Gastroesophageal sphincter (tissue), 4 donors: Measurements from ENCODE around the gene MLXIP. TPM values are rescaled to one million over a fixed set of nuclear protein-coding genes. Genes with fewer than 3 reads are reported as not detected.
A peak's percentile ranks its signal among the peaks of the same experiment; 100 is the strongest.

Source experiments
- ATAC-seq: fragments of 150-250 bp; one replicate; pipeline ENCODE4 v1.9.1; 2016; ENCODE audit warnings: mild to moderate bottlenecking, moderate library complexity
- H3K27ac ChIP-seq, 4 donors: fragments of 200-600 bp; sonication (generic) in 3 of 4; 1 replicate in 3 of 4; 2 replicates in 1 of 4; pipeline ENCODE4 v1.5.1; 2016 to 2019
- H3K27me3 ChIP-seq: fragments of 200-600 bp; sonication (generic); one replicate; pipeline ENCODE4 v1.5.1; 2019
- H3K36me3 ChIP-seq, 2 donors: fragments of 200-600 bp; sonication (generic); one replicate each; pipeline ENCODE4 v1.5.1; 2019; ENCODE audit warnings: control low read depth in 1 of 2
- H3K4me1 ChIP-seq, 3 donors: fragments of 200-600 bp; sonication (generic); 1 replicate in 2 of 3; 2 replicates in 1 of 3; pipeline ENCODE4 v1.5.1; 2016 to 2019; ENCODE audit warnings: control low read depth in 2 of 3
- H3K4me3 ChIP-seq, 2 donors: fragments of 200-600 bp; sonication (generic); one replicate each; pipeline ENCODE4 v1.5.1; 2019; ENCODE audit warnings: mild to moderate bottlenecking in 1 of 2, moderate library complexity in 1 of 2
- H3K9me3 ChIP-seq, 3 donors: fragments of 200-600 bp; sonication (generic); one replicate each; pipeline ENCODE4 v1.5.1; 2017 to 2019; ENCODE audit warnings: control low read depth in 2 of 3
- EP300 ChIP-seq: sonication (generic); formaldehyde crosslinking; IDR thresholded peaks from one replicate; pipeline ENCODE4 v1.6.1; 2017; ENCODE audit warnings: antibody characterized with exemption, mild to moderate bottlenecking
- POLR2A ChIP-seq, 2 donors: fragments of 450-650 bp; IDR thresholded peaks; one replicate each; pipeline ENCODE4 v1.6.1; 2017; ENCODE audit warnings: antibody characterized with exemption in 2 of 2, mild to moderate bottlenecking in 2 of 2, moderate library complexity in 1 of 2
- POLR2AphosphoS5 ChIP-seq: sonication (generic); formaldehyde crosslinking; IDR thresholded peaks from one replicate; pipeline ENCODE4 v1.6.1; 2017; ENCODE audit warnings: antibody characterized with exemption
- WGBS, 2 donors: methylation state at CpG; one replicate each; pipeline ENCODE4 v1.1.5; 2018; ENCODE audit warnings: low coverage in 1 of 2; 5-methylcytosine and 5-hydroxymethylcytosine counted together
- total RNA-seq, 4 donors: library from RNA; depleted of rRNA; stranded (reverse); fragments of >200 nt; gene quantifications; one replicate each; pipeline ENCODE4 v1.1.0, GENCODE V29; 2016
- TF ChIP-seq, protein P1 (sequence below), 4 experiments: fragments of 200-600 bp in 2 of 4; fragments of 450-650 bp in 2 of 4; sonication (generic) in 1 of 4; IDR thresholded peaks; one replicate each; pipeline ENCODE4 v1.5.1; 2017 to 2019; ENCODE audit warnings: antibody characterized with exemption in 4 of 4, mild to moderate bottlenecking in 2 of 4, moderate library complexity in 2 of 4

The MLXIP gene
- total RNA-seq, 4 donors from 2014 or later = 28.8 to 87.4 (median 54.9) TPM

- Histone ChIP-seq H3K9me3 (no peaks in the 10 kb centered on the region), H3K4me3 (no peak overlapping the region), H3K27ac (peak overlapping the region in 3 of 4 donors; percentile 71 to 79 (median 74)), H3K36me3 (no peaks in the 10 kb centered on the region), H3K4me1 (peaks cover 10 to 100% (median 62%) of the 10 kb centered on the region in 3 donors), H3K27me3 (no peaks in the 10 kb centered on the region)
- WGBS, 2 donors = 73 to 74% methylated on average over 6 to 8 of the region's 9 CpGs
- no peak for ATAC-seq
- TF ChIP-seq, protein P1, sequence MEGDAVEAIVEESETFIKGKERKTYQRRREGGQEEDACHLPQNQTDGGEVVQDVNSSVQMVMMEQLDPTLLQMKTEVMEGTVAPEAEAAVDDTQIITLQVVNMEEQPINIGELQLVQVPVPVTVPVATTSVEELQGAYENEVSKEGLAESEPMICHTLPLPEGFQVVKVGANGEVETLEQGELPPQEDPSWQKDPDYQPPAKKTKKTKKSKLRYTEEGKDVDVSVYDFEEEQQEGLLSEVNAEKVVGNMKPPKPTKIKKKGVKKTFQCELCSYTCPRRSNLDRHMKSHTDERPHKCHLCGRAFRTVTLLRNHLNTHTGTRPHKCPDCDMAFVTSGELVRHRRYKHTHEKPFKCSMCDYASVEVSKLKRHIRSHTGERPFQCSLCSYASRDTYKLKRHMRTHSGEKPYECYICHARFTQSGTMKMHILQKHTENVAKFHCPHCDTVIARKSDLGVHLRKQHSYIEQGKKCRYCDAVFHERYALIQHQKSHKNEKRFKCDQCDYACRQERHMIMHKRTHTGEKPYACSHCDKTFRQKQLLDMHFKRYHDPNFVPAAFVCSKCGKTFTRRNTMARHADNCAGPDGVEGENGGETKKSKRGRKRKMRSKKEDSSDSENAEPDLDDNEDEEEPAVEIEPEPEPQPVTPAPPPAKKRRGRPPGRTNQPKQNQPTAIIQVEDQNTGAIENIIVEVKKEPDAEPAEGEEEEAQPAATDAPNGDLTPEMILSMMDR (IDR thresholded peaks at IDR 0.05) = no peak
- TF ChIP-seq POLR2A (IDR thresholded peaks at IDR 0.05) = no peak
- TF ChIP-seq EP300 = no peak
- no peak for TF ChIP-seq POLR2AphosphoS5
Observed at GRCh38 chr12:122096014-122096413, 17.5 kb downstream of the MLXIP start.

DNA sequence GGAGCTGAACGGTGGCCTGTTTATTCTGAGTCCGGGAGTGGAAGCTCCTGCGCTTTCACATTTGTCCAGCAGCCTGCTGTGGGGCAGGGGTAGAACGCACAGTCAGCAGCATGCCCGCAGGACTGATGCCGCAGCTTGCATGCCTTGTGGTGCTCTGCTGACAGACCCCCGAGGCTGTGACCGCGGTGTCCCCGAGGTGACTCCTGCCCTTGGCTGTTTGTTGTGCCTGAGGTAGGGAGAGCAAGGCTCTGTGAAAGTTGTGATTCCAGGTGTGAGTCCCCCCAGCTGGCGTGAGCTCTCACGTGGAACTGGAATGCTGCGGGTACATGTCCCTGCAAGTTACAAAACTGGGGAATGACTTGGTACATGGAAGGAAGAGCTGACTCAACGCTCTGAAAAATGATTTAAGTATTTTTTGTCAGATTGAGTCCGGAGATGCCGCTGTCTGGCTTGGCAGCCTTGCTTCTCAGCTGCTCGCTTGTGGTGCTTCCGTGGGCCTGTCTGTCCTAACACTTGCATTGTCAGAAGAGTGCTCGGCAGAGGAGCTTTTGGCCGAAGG, 18.1 kb downstream of the MLXIP start:
- H3K4me1 ChIP-seq = peaks cover 10 to 100% (median 61%) of the 10 kb centered on the region in 3 donors
- TF ChIP-seq EP300 (no peak), POLR2A (IDR thresholded peaks at IDR 0.05) (no peak), POLR2AphosphoS5 (peak; percentile 36)
- TF ChIP-seq, protein P1 (IDR thresholded peaks at IDR 0.05) = no peak
- H3K9me3 ChIP-seq = no peaks in the 10 kb centered on the region
- WGBS, 2 donors = 40 to 43% methylated on average over 3 to 15 of the region's 20 CpGs
- H3K36me3 ChIP-seq = no peaks in the 10 kb centered on the region
- no peak overlapping the region for H3K4me3 ChIP-seq
- peak overlapping the region in 3 of 4 donors; percentile 71 to 79 (median 74) for H3K27ac ChIP-seq
- ATAC-seq = no peak
- no peaks in the 10 kb centered on the region for H3K27me3 ChIP-seq

DNA sequence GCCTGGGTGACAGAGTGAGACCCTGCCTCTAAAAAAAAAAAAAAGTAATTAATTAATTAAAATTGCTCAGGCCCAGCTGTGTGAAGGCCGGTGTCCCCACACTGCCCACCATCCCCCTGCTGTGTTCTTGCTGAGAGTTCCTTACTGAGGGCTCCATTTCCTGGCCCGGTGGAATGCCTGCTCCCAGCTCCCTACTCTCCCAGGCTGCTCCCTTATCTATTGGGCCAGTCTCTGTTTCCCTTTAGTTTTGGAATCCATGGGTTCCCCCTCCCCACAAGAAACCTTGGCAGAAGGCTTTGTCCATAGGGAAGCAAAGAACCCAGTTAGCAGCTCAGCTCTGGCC, 19.0 kb downstream of the MLXIP start:
- Histone ChIP-seq H3K36me3 (no peaks in the 10 kb centered on the region), H3K9me3 (no peaks in the 10 kb centered on the region), H3K27me3 (no peaks in the 10 kb centered on the region), H3K27ac (peak overlapping the region; percentile 48 to 79 (median 72)), H3K4me1 (peaks cover 10 to 100% (median 52%) of the 10 kb centered on the region in 3 donors), H3K4me3 (no peak overlapping the region)
- TF ChIP-seq EP300 (no peak), POLR2A (IDR thresholded peaks at IDR 0.05) (no peak), POLR2AphosphoS5 (no peak)
- TF ChIP-seq, protein P1 (IDR thresholded peaks at IDR 0.05) = no peak
- WGBS, 2 donors = 32% methylated on average over 2 of the region's 2 CpGs; no CpG with 5 or more reads in 1 of the 2 donors
- ATAC-seq = no peak

- TF ChIP-seq, protein P1 (IDR thresholded peaks at IDR 0.05) = no peak
- peak; percentile 70 for TF ChIP-seq POLR2AphosphoS5
- Histone ChIP-seq H3K4me1 (peaks cover 10 to 100% (median 46%) of the 10 kb centered on the region in 3 donors), H3K27ac (peak overlapping the region; percentile 48 to 79 (median 72)), H3K36me3 (no peaks in the 10 kb centered on the region), H3K9me3 (no peaks in the 10 kb centered on the region), H3K27me3 (no peaks in the 10 kb centered on the region), H3K4me3 (no peak overlapping the region)
- WGBS, 2 donors = 11 to 36% methylated on average over 5 of the region's 10 CpGs
- peak; percentile 79 for ATAC-seq
Observed at GRCh38 chr12:122097927-122098756, 19.6 kb downstream of the MLXIP start.
